Gastroesophageal sphincter (tissue), 4 donors: ENCODE data around the gene TENT4A. TPM values are rescaled to one million over a fixed set of nuclear protein-coding genes. Genes with fewer than 3 reads are reported as not detected.

ENCODE experiments used
- ATAC-seq: fragments of 150-250 bp; one replicate; pipeline ENCODE4 v1.9.1; 2016; ENCODE audit warnings: mild to moderate bottlenecking, moderate library complexity
- H3K27ac ChIP-seq, 4 donors: fragments of 200-600 bp; sonication (generic) in 3 of 4; 1 replicate in 3 of 4; 2 replicates in 1 of 4; pipeline ENCODE4 v1.5.1; 2016 to 2019
- H3K27me3 ChIP-seq: fragments of 200-600 bp; sonication (generic); one replicate; pipeline ENCODE4 v1.5.1; 2019
- H3K36me3 ChIP-seq, 2 donors: fragments of 200-600 bp; sonication (generic); one replicate each; pipeline ENCODE4 v1.5.1; 2019; ENCODE audit warnings: control low read depth in 1 of 2
- H3K4me1 ChIP-seq, 3 donors: fragments of 200-600 bp; sonication (generic); 1 replicate in 2 of 3; 2 replicates in 1 of 3; pipeline ENCODE4 v1.5.1; 2016 to 2019; ENCODE audit warnings: control low read depth in 2 of 3
- H3K4me3 ChIP-seq, 2 donors: fragments of 200-600 bp; sonication (generic); one replicate each; pipeline ENCODE4 v1.5.1; 2019; ENCODE audit warnings: mild to moderate bottlenecking in 1 of 2, moderate library complexity in 1 of 2
- H3K9me3 ChIP-seq, 3 donors: fragments of 200-600 bp; sonication (generic); one replicate each; pipeline ENCODE4 v1.5.1; 2017 to 2019; ENCODE audit warnings: control low read depth in 2 of 3
- CTCF ChIP-seq, 4 experiments: fragments of 200-600 bp in 2 of 4; fragments of 450-650 bp in 2 of 4; sonication (generic) in 1 of 4; IDR thresholded peaks; one replicate each; pipeline ENCODE4 v1.5.1; 2017 to 2019; ENCODE audit warnings: antibody characterized with exemption in 4 of 4, mild to moderate bottlenecking in 2 of 4, moderate library complexity in 2 of 4
- EP300 ChIP-seq: sonication (generic); formaldehyde crosslinking; IDR thresholded peaks from one replicate; pipeline ENCODE4 v1.6.1; 2017; ENCODE audit warnings: antibody characterized with exemption, mild to moderate bottlenecking
- POLR2A ChIP-seq, 2 donors: fragments of 450-650 bp; IDR thresholded peaks; one replicate each; pipeline ENCODE4 v1.6.1; 2017; ENCODE audit warnings: antibody characterized with exemption in 2 of 2, mild to moderate bottlenecking in 2 of 2, moderate library complexity in 1 of 2
- POLR2AphosphoS5 ChIP-seq: sonication (generic); formaldehyde crosslinking; IDR thresholded peaks from one replicate; pipeline ENCODE4 v1.6.1; 2017; ENCODE audit warnings: antibody characterized with exemption
- WGBS, 2 donors: methylation state at CpG; one replicate each; pipeline ENCODE4 v1.1.5; 2018; ENCODE audit warnings: low coverage in 1 of 2; 5-methylcytosine and 5-hydroxymethylcytosine counted together
- total RNA-seq, 4 donors: library from RNA; depleted of rRNA; stranded (reverse); fragments of >200 nt; gene quantifications; one replicate each; pipeline ENCODE4 v1.1.0, GENCODE V29; 2016

Gene TENT4A
- total RNA-seq, 4 donors from 2014 or later, result 15.8 to 21.3 (median 17.3) TPM

- WGBS, 2 donors, result 80 to 88% methylated on average over 2 of the region's 7 CpGs
- no peak for ATAC-seq
- Histone ChIP-seq H3K27me3 (no peaks in the 10 kb centered on the region), H3K27ac (no peak overlapping the region), H3K4me1 (peaks cover 7 to 53% (median 27%) of the 10 kb centered on the region in 3 donors), H3K36me3 (peaks cover 0 to 39% of the 10 kb centered on the region in 2 donors), H3K9me3 (no peaks in the 10 kb centered on the region), H3K4me3 (no peak overlapping the region)
- TF ChIP-seq POLR2AphosphoS5 (no peak), POLR2A (IDR thresholded peaks at IDR 0.05) (no peak), EP300 (no peak), CTCF (IDR thresholded peaks at IDR 0.05) (no peak)
These were observed 22.9 kb downstream of the TENT4A start for GRCh38 chr5:6736106-6736505.

- Histone ChIP-seq H3K4me1 (peaks cover 7 to 53% (median 23%) of the 10 kb centered on the region in 3 donors), H3K9me3 (no peaks in the 10 kb centered on the region), H3K36me3 (peaks cover 0 to 44% of the 10 kb centered on the region in 2 donors), H3K4me3 (no peak overlapping the region), H3K27ac (no peak overlapping the region), H3K27me3 (no peaks in the 10 kb centered on the region)
- ATAC-seq, result no peak
- WGBS, 2 donors, result 88 to 100% methylated on average over 4 to 5 of the region's 9 CpGs
- TF ChIP-seq EP300 (no peak), CTCF (IDR thresholded peaks at IDR 0.05) (no peak), POLR2AphosphoS5 (no peak), POLR2A (IDR thresholded peaks at IDR 0.05) (no peak)
These were observed 23.4 kb downstream of the TENT4A start for GRCh38 chr5:6736524-6737042.

- no peak overlapping the region for H3K27ac ChIP-seq
- no peaks in the 10 kb centered on the region for H3K9me3 ChIP-seq
- H3K36me3 ChIP-seq, result peaks cover 0 to 51% of the 10 kb centered on the region in 2 donors
- TF ChIP-seq POLR2A (IDR thresholded peaks at IDR 0.05), result no peak
- TF ChIP-seq CTCF (IDR thresholded peaks at IDR 0.05), result no peak
- TF ChIP-seq EP300, result no peak
- TF ChIP-seq POLR2AphosphoS5, result no peak
- H3K4me1 ChIP-seq, result peaks cover 7 to 49% (median 17%) of the 10 kb centered on the region in 3 donors
- WGBS, 2 donors, result 80 to 92% methylated on average over 2 to 23 of the region's 24 CpGs
- ATAC-seq, result no peak
- H3K4me3 ChIP-seq, result no peak overlapping the region
- no peaks in the 10 kb centered on the region for H3K27me3 ChIP-seq
These were observed 24.1 kb downstream of the TENT4A start for GRCh38 chr5:6737043-6737941.

- H3K4me1 ChIP-seq, result peaks cover 0 to 26% (median 0%) of the 10 kb centered on the region in 3 donors
- peaks cover 0 to 73% of the 10 kb centered on the region in 2 donors for H3K36me3 ChIP-seq
- 78% methylated on average over 4 of the region's 15 CpGs; no CpG with 5 or more reads in 1 of the 2 donors for WGBS, 2 donors
- H3K27ac ChIP-seq, result no peak overlapping the region
- no peaks in the 10 kb centered on the region for H3K27me3 ChIP-seq
- ATAC-seq, result no peak
- H3K4me3 ChIP-seq, result no peak overlapping the region
- TF ChIP-seq POLR2A (IDR thresholded peaks at IDR 0.05) (no peak), EP300 (no peak), POLR2AphosphoS5 (no peak), CTCF (IDR thresholded peaks at IDR 0.05) (no peak)
- H3K9me3 ChIP-seq, result no peaks in the 10 kb centered on the region
These were observed 26.4 kb downstream of the TENT4A start for GRCh38 chr5:6739603-6740002.
